ENCODE results near the gene COLQ. TPM values are rescaled to one million over a fixed set of nuclear protein-coding genes. Genes with fewer than 3 reads are reported as not detected.

COLQ gene
- total RNA-seq, 1 donor from 2014 or later = 10.0 TPM

DNA sequence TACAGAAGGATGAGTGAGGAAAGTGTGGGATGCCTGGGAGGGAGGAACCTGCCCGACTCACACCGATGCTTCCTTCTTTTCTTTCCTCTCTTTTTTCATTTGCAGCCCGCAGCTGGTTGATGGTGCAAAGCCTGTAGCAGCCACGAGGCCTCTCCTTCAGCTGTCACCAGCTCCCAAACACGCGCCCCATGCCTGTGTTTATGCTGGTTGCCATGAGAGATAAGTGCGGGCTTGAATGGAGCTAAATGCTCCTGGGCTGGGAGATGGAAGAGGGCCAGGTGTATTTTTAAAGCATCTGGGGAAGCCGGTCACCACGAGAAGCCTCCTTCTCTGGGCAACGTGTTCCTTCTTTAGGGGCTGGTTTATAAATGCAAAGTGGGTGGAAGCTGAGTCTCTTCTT is 9.3 kb downstream of the COLQ start:
- Mint-ChIP-seq H3K4me1 (no peaks in the 10 kb centered on the region), H3K27ac (no peak overlapping the region), H3K9me3 (no peaks in the 10 kb centered on the region), H3K4me3 (no peak overlapping the region), H3K27me3 (ENCODE audit: low read depth) (no peaks in the 10 kb centered on the region), H3K36me3 (no peaks in the 10 kb centered on the region)
- no peak for DNase-seq (ENCODE audit: low spot score in 2 of 2, unreplicated experiment in 2 of 2)
- no peak for TF ChIP-seq CTCF (IDR thresholded peaks at IDR 0.05; ENCODE audit: unreplicated experiment)

DNA sequence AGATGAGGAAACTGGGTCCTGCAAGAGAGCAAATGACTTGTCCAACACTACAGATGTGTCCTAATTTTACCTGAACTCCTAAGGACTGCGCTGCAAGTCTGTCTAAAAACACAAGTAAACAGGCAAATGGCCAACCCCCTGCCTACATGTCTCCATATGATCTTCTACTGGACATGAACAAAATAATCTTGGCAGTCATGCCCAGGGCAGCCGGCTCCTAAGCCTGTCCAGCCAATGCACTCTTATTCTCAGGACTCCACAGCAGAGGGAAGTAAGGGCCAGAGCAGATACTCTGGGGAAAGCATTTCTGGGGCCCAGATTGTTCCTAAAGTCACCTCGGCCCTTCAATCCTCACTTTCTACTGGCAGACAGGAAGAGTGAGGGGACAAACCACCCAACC is 10.3 kb downstream of the COLQ start:
- DNase-seq (ENCODE audit: low spot score in 2 of 2, unreplicated experiment in 2 of 2) = no peak
- no peak overlapping the region for H3K27ac Mint-ChIP-seq
- no peaks in the 10 kb centered on the region for H3K9me3 Mint-ChIP-seq
- no peaks in the 10 kb centered on the region for H3K4me1 Mint-ChIP-seq
- no peaks in the 10 kb centered on the region for H3K36me3 Mint-ChIP-seq
- no peaks in the 10 kb centered on the region for H3K27me3 Mint-ChIP-seq (ENCODE audit: low read depth)
- no peak for TF ChIP-seq CTCF (IDR thresholded peaks at IDR 0.05; ENCODE audit: unreplicated experiment)
- H3K4me3 Mint-ChIP-seq = no peak overlapping the region

DNA sequence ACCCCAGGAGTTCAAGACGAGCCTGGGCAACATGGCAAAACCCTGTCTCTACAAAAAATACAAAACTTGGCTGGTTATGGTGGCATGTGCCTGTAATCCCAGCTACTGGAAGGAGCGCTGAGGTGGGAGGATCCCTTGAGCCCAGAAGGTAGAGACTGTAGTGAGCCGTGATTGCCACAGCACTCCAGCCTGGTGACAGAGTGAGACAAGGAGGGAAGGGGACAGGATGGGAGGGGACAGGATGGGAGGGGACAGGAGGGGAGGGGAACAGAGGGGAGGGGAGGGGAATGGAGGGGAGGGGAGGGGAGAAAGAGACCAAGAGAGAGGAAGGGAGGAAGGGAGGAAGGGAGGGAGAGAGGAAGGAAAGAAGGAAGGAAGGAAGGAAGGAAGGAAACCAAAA is 11.0 kb downstream of the COLQ start:
- no peaks in the 10 kb centered on the region for H3K27me3 Mint-ChIP-seq (ENCODE audit: low read depth)
- no peaks in the 10 kb centered on the region for H3K4me1 Mint-ChIP-seq
- no peaks in the 10 kb centered on the region for H3K36me3 Mint-ChIP-seq
- DNase-seq (ENCODE audit: low spot score in 2 of 2, unreplicated experiment in 2 of 2) = no peak
- H3K27ac Mint-ChIP-seq = no peak overlapping the region
- H3K9me3 Mint-ChIP-seq = no peaks in the 10 kb centered on the region
- TF ChIP-seq CTCF (IDR thresholded peaks at IDR 0.05; ENCODE audit: unreplicated experiment) = no peak
- no peak overlapping the region for H3K4me3 Mint-ChIP-seq

DNA sequence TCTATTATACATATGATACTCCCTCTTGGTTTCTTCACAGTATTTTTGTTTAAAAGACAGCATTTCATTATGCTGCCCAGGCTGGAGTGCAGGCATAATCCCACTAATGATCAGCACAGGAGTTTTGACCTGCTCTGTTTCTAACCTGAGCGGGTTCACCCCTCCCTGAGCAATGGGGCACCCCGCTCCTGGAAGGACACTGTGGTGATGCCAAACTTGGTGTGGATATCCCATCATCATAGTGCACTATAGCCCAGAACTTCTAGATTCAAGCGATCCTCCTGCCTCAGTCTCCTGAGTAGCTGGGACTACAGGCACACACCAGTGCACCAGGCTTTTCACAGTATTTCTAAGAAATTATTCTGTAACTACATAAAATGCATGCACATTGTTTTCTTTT is 14.9 kb downstream of the COLQ start:
- H3K27ac Mint-ChIP-seq = no peak overlapping the region
- DNase-seq (ENCODE audit: low spot score in 2 of 2, unreplicated experiment in 2 of 2) = no peak
- TF ChIP-seq CTCF (IDR thresholded peaks at IDR 0.05; ENCODE audit: unreplicated experiment) = no peak
- H3K4me1 Mint-ChIP-seq = no peaks in the 10 kb centered on the region
- no peaks in the 10 kb centered on the region for H3K27me3 Mint-ChIP-seq (ENCODE audit: low read depth)
- no peaks in the 10 kb centered on the region for H3K36me3 Mint-ChIP-seq
- no peaks in the 10 kb centered on the region for H3K9me3 Mint-ChIP-seq
- H3K4me3 Mint-ChIP-seq = no peak overlapping the region

- no peak for DNase-seq (ENCODE audit: low spot score in 2 of 2, unreplicated experiment in 2 of 2)
- Mint-ChIP-seq H3K27ac (no peak overlapping the region), H3K36me3 (no peaks in the 10 kb centered on the region), H3K9me3 (no peaks in the 10 kb centered on the region), H3K27me3 (ENCODE audit: low read depth) (no peaks in the 10 kb centered on the region), H3K4me1 (no peaks in the 10 kb centered on the region), H3K4me3 (no peak overlapping the region)
- no peak for TF ChIP-seq CTCF (IDR thresholded peaks at IDR 0.05; ENCODE audit: unreplicated experiment)
Observed at GRCh38 chr3:15505479-15506165, 15.9 kb downstream of the COLQ start.

DNA sequence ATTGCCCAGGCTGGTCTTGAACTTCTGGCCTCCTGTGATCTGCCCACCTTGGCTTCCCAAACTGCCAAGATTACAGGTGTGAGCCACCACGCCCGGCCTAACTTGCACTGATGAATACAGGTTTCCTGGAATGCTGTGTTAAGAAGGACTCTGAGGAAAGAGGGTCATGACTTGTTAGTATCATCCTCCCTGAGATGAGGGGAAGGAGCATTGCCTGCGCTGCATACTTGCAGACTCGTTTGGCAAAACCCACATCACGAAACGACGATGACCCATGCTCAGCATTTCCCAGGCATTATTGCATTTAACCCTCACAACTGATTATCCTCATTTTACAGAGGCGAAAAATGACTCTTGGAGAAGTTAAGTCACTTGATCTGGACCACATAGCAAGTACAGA is 18.9 kb downstream of the COLQ start:
- H3K36me3 Mint-ChIP-seq = no peaks in the 10 kb centered on the region
- H3K9me3 Mint-ChIP-seq = no peaks in the 10 kb centered on the region
- H3K27me3 Mint-ChIP-seq (ENCODE audit: low read depth) = no peaks in the 10 kb centered on the region
- H3K27ac Mint-ChIP-seq = no peak overlapping the region
- TF ChIP-seq CTCF (IDR thresholded peaks at IDR 0.05; ENCODE audit: unreplicated experiment) = no peak
- DNase-seq (ENCODE audit: low spot score in 2 of 2, unreplicated experiment in 2 of 2) = no peak
- no peaks in the 10 kb centered on the region for H3K4me1 Mint-ChIP-seq
- H3K4me3 Mint-ChIP-seq = no peak overlapping the region

Measured in mesothelial cell of epicardium (in vitro differentiated cells).